GM19099 (cell line): ENCODE measurements around the gene UBASH3B.

Experiments
- POLR2A ChIP-seq: IDR thresholded peaks from 3 replicates; pipeline ENCODE4 v1.6.1; 2011; ENCODE audit warnings: low read depth; ENCODE audit not compliant: insufficient read length; ENCODE audit errors: extremely low read depth

The UBASH3B gene

DNA sequence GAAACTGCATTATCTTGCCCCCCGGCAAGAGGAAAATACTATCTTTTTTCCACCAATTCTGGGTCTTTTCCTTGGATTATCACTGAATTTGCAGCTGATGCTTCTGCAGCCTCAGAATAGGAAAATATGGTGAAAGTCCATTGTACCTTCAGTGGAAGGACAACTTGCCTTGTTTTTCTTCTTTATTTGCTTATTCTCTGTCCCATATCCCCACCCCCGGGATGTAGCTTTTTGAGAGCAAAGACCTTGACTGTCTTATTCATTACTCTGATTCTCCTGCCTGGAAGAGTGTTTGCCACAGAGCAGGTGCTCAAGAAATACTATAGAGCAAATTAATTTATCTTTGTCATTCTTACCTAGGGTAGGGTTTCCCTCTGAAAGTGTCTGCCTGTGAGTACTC is 29.5 kb downstream of the UBASH3B start:
- TF ChIP-seq POLR2A, result no peak

DNA sequence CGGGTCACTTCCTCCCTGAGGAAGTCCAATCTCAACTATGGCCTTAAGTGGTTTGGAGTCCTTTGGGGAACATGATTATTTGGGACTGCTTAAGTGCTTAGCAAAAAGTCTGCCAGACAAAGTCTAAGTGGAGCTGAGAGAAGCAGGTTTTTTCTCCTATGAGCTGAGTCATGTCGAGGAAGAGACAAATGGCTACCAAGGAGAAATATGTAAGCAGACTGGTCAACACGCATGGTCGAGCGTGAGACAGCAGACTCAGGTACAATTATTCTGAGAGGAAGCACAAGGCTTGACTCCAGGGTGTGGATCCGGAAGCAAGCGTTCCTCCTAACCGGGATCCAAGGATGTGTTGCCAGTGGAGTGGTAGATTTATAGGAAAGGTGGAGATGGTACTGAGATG is 30.6 kb downstream of the UBASH3B start:
- TF ChIP-seq POLR2A, result no peak

DNA sequence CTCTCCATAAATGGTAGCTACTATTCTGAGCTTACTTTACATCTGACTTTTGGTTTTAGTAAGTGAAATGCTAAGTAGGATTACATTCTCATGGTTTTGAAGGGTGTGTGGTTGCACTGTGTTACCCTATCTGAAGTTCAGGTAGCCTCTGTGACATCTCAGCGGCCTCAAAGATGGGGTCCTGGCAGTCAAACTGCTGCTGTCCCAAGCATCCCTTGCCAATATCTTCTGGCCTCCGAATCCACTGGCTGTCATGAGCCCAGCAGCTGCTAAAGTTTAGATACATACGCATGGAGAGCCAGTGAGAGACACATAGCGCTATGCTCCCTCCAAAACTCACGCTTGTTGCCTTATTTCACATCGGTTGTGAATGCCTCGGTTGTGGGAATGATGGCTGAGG is 34.9 kb downstream of the UBASH3B start:
- no peak for TF ChIP-seq POLR2A

DNA sequence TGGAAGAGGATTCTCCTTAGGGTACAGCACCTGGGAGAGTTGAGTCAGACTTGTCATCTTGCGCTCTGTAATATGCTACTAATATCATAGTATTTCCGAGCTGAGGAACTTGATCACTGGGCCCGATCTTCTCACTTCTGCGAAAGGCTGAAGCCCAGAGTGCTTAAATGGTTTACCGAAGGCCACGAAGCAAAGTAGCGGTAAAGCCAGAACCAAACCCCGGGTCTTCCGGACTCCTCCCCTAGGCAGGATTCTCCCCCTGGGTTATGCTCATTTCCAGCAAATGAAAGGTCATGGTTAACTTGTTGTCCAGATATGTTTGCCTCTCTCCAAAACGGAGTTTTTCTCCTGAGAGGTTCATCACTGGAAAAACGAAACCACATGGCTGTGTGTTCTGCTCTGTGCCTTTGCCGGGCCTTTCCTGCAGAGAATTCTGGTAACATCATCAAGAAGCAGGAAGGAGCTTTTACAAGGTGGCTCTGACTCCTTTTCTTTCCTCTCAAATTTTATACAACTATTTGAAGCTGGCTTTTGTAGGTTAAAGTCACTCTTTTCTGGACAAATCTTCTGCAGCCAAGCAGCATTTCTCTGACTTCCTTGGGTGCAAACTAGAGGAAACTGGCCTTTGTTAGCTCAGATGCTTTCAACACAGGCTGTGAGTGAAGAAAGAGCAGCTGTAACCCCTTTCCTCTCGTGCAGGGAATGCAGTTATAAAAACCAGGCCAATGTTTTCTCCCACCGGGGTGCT is 35.5 kb downstream of the UBASH3B start:
- no peak for TF ChIP-seq POLR2A

DNA sequence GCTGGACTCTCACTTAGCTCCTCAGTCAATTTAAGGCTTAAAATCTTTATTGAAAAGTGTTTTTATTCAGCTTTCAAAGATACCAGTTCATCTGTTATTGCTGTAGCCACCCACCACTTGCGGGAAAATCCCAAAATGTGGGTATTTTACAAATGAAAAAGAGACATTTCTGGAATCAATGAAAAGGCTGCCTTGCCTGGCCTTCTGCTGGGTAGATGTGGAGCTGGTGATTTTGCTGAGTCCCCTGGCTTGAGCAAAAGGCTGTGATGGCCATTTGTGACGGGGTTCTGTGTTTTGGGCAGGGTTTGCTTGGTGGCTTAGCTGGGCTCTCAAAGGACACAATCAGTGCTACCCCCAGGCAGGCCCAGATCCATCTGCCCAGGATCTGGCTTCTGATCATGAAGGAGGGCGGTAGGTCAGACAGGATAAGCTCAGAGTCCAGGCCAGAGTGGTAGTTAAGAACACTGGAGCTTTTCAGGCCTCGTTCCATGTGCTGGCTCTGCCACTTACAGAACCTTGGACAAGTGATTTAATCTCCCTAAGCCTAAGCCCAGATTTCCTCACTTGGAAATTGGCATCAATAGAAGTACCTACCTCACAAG is 36.1 kb downstream of the UBASH3B start:
- no peak for TF ChIP-seq POLR2A

DNA sequence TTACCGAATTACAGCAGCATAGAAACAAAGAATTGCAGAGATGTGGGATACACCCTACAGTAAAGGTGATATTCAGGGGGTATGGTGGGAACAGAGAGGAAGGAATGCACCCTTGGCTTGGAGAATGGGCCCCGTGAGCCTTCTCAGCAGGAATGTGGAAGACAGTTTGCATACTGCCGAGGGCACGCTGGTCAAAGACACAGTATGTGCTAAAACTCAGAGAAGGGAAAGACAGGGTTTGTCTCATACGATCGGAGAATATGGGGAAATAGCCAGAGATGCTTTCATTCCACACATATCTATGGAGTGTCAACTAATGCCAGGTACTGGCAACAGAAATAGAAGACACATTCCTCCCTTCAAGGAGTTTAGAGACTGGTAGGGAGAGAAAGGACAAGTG is 36.9 kb downstream of the UBASH3B start:
- no peak for TF ChIP-seq POLR2A

DNA sequence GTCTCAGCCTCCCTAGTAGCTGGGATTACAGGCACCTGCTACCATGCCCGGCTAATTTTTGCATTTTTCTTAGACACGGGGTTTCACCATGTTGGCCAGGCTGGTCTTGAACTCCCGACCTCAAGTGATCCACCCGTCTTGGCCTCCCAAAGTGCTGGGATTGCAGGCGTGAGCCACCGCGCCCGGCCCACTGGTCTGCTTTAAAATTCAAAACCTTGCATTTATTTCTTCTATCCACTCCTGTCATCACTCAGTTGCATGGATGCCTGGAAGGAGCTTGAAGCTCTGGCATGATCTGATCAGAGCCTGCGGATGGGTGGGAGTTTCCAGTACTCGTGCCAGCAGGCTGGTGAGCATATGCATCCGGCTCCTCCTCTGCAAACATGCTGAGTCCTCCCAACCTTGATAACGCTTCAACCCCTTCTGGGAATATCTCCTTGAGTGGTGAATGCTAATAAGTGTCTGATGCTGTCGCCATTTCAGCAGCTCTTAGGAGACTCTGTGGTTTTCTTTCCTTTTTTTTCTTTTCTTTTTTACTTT is 39.6 kb downstream of the UBASH3B start:
- no peak for TF ChIP-seq POLR2A

DNA sequence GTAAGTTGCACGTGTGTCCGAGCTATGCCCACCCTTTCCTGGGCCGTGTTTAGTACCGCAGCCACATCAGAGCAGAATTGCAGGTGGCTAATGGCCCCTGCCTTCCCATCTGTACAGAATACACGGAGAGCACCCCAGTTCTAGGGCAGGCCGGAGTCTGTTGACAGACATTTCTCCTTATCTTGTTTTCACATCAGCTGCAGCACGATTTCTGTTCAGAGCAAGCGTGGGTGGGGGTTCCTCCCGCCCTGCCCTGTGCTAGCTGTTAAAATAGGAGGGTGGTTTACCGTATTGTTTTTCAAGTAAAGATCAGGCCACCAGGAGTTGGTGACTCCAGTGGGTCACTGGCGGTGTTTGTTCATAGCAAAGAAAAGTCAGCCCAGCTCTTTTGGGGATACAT is 41.1 kb downstream of the UBASH3B start:
- TF ChIP-seq POLR2A, result no peak

DNA sequence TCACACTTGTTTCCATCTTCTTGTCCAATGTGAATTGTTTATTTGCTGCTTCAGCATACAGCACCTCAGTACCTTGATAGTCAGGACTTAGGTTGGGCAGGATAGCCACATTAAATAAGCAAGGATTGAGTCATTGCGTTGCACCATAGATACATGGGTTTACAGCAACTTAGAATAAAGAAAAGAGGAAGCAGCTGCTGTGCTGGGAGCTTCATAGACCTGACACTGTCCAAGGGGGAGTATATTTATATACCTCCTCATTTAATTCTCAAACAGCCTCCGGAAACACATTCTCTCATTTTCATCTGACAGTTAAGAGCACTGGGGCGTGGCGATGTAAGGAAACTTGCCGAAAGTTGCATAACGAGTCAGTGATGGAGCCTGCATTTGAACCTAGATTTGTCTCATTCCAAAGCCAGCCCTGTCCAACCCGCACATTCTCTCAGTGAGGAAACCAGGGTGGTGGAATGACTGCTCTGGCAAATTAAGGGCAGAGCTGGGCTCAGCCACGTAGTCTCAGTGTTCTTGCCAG is 42.2 kb downstream of the UBASH3B start:
- TF ChIP-seq POLR2A, result no peak

DNA sequence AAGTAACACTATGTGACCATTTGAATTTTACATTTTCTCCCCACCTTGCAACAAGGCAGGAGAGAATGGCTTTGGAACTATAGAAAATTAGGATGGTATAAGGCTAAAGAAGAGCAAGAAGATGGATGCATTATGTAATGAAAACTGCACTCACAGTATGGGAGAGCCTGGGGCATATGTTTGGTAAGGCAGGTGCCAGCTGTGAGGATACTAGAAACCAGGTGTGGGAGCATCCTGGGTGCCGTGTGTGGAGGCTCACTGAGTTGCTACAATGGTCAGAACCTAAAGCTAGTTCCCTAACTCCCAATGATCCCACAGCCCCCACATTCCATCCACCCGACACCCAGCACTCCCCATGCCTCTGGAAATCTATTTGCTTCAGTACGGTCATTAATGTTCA is 42.9 kb downstream of the UBASH3B start:
- no peak for TF ChIP-seq POLR2A

DNA sequence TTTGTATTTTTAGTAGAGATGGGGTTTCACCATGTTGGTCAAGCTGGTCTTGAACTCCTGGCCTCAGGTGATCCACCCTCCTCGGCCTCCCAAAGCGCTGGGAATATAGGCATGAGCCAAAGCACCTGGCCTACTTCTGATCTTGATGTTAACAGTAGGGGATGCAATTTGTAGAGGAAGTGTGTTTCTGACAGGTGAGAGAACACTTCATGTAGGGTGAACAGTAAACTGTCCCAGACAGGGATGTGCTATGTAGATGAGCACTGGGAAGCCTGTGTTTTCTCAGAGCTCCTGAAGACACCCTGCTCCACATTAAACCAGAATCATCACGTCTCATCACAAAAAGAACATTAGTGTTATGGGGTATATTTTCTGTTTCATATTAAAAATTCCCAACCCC is 45.1 kb downstream of the UBASH3B start:
- no peak for TF ChIP-seq POLR2A

DNA sequence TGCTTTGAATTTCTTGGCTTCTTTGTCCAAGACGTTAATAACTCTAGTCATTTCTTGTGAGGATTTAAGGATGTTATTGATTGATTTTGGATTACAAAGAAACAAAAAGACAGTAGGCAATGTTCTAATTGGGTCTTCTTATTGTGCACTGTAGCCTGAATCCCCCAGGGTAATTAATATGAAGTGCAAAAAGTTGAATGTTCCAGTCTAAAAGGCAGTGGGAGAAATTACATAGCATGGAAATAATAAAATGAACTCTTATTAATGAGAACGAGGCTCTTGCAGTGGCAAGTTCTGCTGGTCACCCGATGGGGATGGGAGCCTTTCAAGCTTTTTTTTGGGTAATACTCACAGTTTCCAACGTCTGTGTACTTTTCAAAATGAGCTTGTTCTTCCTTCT is 45.6 kb downstream of the UBASH3B start:
- TF ChIP-seq POLR2A, result no peak

DNA sequence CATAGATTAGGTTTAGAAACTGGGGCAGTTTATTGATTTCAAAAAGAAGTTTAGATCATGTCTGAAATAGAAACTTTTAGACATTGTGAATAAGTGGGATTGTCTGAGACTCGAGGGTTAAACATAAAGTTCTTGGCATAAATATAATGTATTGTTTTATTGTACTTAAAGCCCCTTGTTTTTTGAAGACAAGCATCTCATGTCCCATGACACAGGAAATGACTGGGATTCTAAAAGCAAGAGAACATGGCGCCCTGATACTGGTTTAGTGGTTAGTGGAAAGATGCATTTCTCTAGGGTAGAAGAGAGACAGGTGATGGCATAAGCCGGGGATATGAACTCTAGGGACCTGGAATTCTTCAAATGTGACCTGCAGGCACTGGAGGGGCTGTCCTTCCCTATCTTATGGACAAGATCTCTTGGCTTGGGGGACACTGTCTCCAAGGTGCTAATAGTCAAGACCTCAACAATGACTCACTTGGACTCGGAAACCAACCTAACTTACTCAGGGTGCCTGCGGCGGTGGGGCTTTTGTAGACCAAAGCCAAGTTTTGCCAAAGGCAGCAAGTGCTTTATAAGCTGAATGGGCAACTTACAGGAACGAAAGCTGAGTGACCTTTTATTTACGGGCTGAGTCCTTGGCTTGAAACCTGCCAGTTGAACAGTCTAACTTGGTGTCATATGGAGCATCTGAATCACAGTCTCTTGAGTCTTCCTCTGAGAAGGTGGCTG is 48.2 kb downstream of the UBASH3B start:
- no peak for TF ChIP-seq POLR2A

DNA sequence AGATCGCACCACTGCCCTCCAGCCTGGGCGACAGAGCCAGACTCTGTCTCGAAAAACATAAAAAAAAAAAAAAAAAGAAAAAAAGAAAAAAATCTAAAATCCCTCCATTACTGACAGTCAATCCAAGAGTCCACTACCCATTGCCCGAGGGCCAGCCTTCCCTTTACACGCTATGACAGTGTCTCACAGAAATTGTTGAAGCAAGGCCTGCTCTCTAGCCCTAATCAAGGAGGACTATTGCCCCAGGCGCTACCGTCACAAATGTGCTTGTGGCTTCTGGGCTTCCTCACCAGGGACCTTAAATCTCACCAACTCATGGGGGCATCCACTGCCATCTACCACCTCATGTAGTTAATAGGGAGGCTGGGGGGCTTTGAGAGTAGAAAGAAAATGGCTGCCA is 49.9 kb downstream of the UBASH3B start:
- no peak for TF ChIP-seq POLR2A

DNA sequence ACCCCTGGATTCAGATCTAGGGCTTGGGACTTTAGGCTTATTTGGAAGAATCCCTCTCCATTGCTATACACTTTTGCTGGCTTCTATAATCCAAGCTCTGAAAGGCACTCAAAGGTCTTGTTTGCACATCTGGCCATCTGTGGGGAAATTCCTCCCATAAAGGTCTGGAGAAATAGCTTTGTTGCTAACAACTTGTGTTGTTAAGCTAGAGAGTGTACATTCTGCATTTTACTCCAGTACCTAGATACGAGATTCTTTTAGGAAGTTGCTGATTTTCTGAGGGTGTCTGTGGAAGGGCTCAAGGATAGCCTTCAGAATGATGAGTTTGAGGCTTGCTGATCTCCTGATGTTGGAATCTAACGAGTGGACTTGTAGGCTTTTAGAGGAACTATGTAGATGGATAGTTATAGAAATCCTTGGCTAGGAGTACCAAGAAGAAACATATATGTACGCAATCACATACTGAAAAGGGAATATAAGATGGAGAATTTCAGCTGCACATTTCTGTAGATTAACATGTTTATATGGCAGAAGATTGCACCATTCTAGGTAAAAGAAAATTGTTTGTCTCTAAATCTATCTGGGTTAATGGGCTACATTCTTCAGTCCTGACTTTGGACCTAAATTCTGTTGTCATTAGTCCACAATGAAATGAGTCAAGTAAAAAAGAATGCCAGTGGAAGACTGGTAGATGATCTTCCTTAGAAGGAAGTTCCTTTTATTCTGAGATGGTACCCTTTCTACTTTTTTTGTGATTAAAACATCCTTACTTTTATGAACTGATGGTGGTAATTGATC is 51.0 kb downstream of the UBASH3B start:
- TF ChIP-seq POLR2A, result no peak
